ENCODE results near the gene CDK5. TPM values are rescaled to one million over a fixed set of nuclear protein-coding genes. Genes with fewer than 3 reads are reported as not detected.

Gene CDK5
- total RNA-seq, 4 donors from 2014 or later, result 3.7 to 10.7 (median 5.9) TPM

- DNase-seq (no peak), ATAC-seq (peak in 1 of 2 donors; percentile 10)
- in situ Hi-C loops (cut with MboI; ENCODE audit: low sequenced_read_pairs in 4 of 4) (loop anchor here in 1 of 4 donors (10.0 kb wide), 1 partner anchor 70 kb away; no protein-coding TSS in a partner anchor), intact Hi-C loops (cut with DNase I; ENCODE audit: low total_unique reads) (no loop called here)
- TF ChIP-seq POLR2A (IDR thresholded peaks at IDR 0.05) (no peak), CTCF (IDR thresholded peaks at IDR 0.05 in 4 of 5, conservative IDR thresholded peaks at IDR 0.05 in 1 of 5) (no peak)
- peaks cover 15 to 20% of the 10 kb centered on the region in 2 donors for H3K4me1 ChIP-seq
- no peak overlapping the region for H3K4me3 ChIP-seq
- no peaks in the 10 kb centered on the region for H3K9me3 ChIP-seq
- H3K36me3 ChIP-seq, result peaks cover 0 to 22% of the 10 kb centered on the region in 2 donors
- H3K27ac ChIP-seq, result peak overlapping the region in 3 of 4 donors; percentile 36 to 61 (median 44)
- no peaks in the 10 kb centered on the region for H3K27me3 ChIP-seq
These were observed 23.2 kb downstream of the CDK5 start for GRCh38 chr7:151034312-151035025.

GRCh38 chr7:151033864-151034249 is 23.8 kb downstream of the CDK5 start:
- H3K27me3 ChIP-seq, result no peaks in the 10 kb centered on the region
- H3K36me3 ChIP-seq, result peaks cover 0 to 22% of the 10 kb centered on the region in 2 donors
- H3K9me3 ChIP-seq, result no peaks in the 10 kb centered on the region
- ATAC-seq, result no peak
- no peak for DNase-seq
- TF ChIP-seq CTCF (IDR thresholded peaks at IDR 0.05 in 4 of 5, conservative IDR thresholded peaks at IDR 0.05 in 1 of 5), result no peak
- TF ChIP-seq POLR2A (IDR thresholded peaks at IDR 0.05), result no peak
- no peak overlapping the region for H3K27ac ChIP-seq
- no peak overlapping the region for H3K4me3 ChIP-seq
- H3K4me1 ChIP-seq, result peaks cover 18 to 23% of the 10 kb centered on the region in 2 donors
- intact Hi-C loops (cut with DNase I; ENCODE audit: low total_unique reads) (no loop called here), in situ Hi-C loops (cut with MboI; ENCODE audit: low sequenced_read_pairs in 4 of 4) (loop anchor here in 1 of 4 donors (10.0 kb wide), 1 partner anchor 71 kb away; no protein-coding TSS in a partner anchor)

- Histone ChIP-seq H3K9me3 (no peaks in the 10 kb centered on the region), H3K4me1 (peaks cover 19 to 23% of the 10 kb centered on the region in 2 donors), H3K4me3 (no peak overlapping the region), H3K36me3 (peaks cover 0 to 22% of the 10 kb centered on the region in 2 donors), H3K27ac (no peak overlapping the region), H3K27me3 (no peaks in the 10 kb centered on the region)
- DNase-seq (no peak), ATAC-seq (no peak)
- in situ Hi-C loops (cut with MboI; ENCODE audit: low sequenced_read_pairs in 4 of 4) (loop anchor here in 1 of 4 donors (10.0 kb wide), 1 partner anchor 72 kb away; no protein-coding TSS in a partner anchor), intact Hi-C loops (cut with DNase I; ENCODE audit: low total_unique reads) (no loop called here)
- TF ChIP-seq CTCF (IDR thresholded peaks at IDR 0.05 in 4 of 5, conservative IDR thresholded peaks at IDR 0.05 in 1 of 5) (no peak), POLR2A (IDR thresholded peaks at IDR 0.05) (no peak)
These were observed 24.5 kb downstream of the CDK5 start for GRCh38 chr7:151032936-151033863.

GRCh38 chr7:151031011-151031410 is 26.7 kb downstream of the CDK5 start:
- Histone ChIP-seq H3K27ac (no peak overlapping the region), H3K27me3 (no peaks in the 10 kb centered on the region), H3K9me3 (no peaks in the 10 kb centered on the region), H3K36me3 (peaks cover 0 to 3% of the 10 kb centered on the region in 2 donors), H3K4me1 (peaks cover 19 to 23% of the 10 kb centered on the region in 2 donors), H3K4me3 (no peak overlapping the region)
- DNase-seq, result no peak
- TF ChIP-seq POLR2A (IDR thresholded peaks at IDR 0.05), result no peak
- TF ChIP-seq CTCF (IDR thresholded peaks at IDR 0.05 in 4 of 5, conservative IDR thresholded peaks at IDR 0.05 in 1 of 5), result no peak
- intact Hi-C loops (cut with DNase I; ENCODE audit: low total_unique reads), result no loop called here
- in situ Hi-C loops (cut with MboI; ENCODE audit: low sequenced_read_pairs in 4 of 4), result loop anchor here in 1 of 4 donors (10.0 kb wide), 1 partner anchor 74 kb away; no protein-coding TSS in a partner anchor
- ATAC-seq, result no peak
